IMR-90 (cell line): ENCODE measurements around the gene RAI1. TPM values are rescaled to one million over a fixed set of nuclear protein-coding genes. Genes with fewer than 3 reads are reported as not detected.

ENCODE experiments used
- ATAC-seq: fragments of 200-7000 bp; cut with Tn5 transposase; 2 replicates; pipeline ENCODE4 v1.9.1; 2020; ENCODE audit warnings: low read depth, mild to moderate bottlenecking, moderate library complexity
- BruUV-seq: library from RNA; stranded (reverse); fragments of 400-500 nt; replicated peaks from 2 replicates; lab custom pipeline; 2021; lab: Mats Ljungman, UMichigan
- CTCF ChIA-PET: fragments of 300-600 bp; formaldehyde crosslinking; extraction: SDS; loops from one replicate; lab custom pipeline; 2021; ENCODE audit warnings: antibody characterized with exemption; lab: Yijun Ruan, JAX
- POLR2A ChIA-PET: fragments of 300-600 bp; sonication (Branson Sonifier 250); formaldehyde crosslinking; loops from one replicate; lab custom pipeline; 2022; ENCODE audit warnings: antibody characterized with exemption; ENCODE audit not compliant: unreplicated experiment; lab: Charles Lee
- DNase-seq: peaks from one replicate; pipeline ENCODE4 v3.0.0; 2013
- H2AFZ ChIP-seq: replicated peaks from 2 replicates; pipeline ENCODE3; 2013; ENCODE audit warnings: low read length, mild to moderate bottlenecking; ENCODE audit not compliant: poor library complexity
- H2AK5ac ChIP-seq: 2 replicates; pipeline ENCODE4 v1.6.1; 2013; ENCODE audit warnings: low read depth, low read length, inconsistent platforms
- H2AK9ac ChIP-seq: replicated peaks from 2 replicates; pipeline ENCODE3; 2013; ENCODE audit warnings: mild to moderate bottlenecking, low read depth, low read length, moderate library complexity; ENCODE audit not compliant: poor library complexity
- H2BK120ac ChIP-seq: 2 replicates; pipeline ENCODE4 v1.6.1; 2013; ENCODE audit warnings: low read depth, low read length, inconsistent platforms
- H2BK15ac ChIP-seq: 3 replicates; pipeline ENCODE4 v1.6.1; 2013; ENCODE audit warnings: low read depth, low read length, inconsistent platforms
- H2BK20ac ChIP-seq: 2 replicates; pipeline ENCODE4 v1.6.1; 2013; ENCODE audit warnings: low read depth, mild to moderate bottlenecking, inconsistent platforms, low read length, moderate library complexity
- H2BK5ac ChIP-seq: 2 replicates; pipeline ENCODE4 v1.6.1; 2013; ENCODE audit warnings: mild to moderate bottlenecking, low read depth, low read length, inconsistent platforms; ENCODE audit not compliant: poor library complexity, severe bottlenecking
- H3K14ac ChIP-seq: replicated peaks from 2 replicates; pipeline ENCODE4 v1.6.1; 2013; ENCODE audit warnings: low read depth, low read length, inconsistent platforms
- H3K18ac ChIP-seq: 2 replicates; pipeline ENCODE4 v1.6.1; 2013; ENCODE audit warnings: low read depth, low read length, control low read depth
- H3K23ac ChIP-seq: 2 replicates; pipeline ENCODE4 v1.6.1; 2013; ENCODE audit warnings: low read depth, low read length, inconsistent platforms
- H3K27ac ChIP-seq: 2 replicates; pipeline ENCODE4 v1.5.1; 2013; ENCODE audit warnings: mild to moderate bottlenecking, control low read depth, low read length; ENCODE audit not compliant: insufficient read depth
- H3K27me3 ChIP-seq: 2 replicates; pipeline ENCODE4 v1.6.1; 2013; ENCODE audit warnings: low read length; ENCODE audit not compliant: control insufficient read depth, insufficient read depth
- H3K36me3 ChIP-seq: 2 replicates; pipeline ENCODE4 v1.6.1; 2013; ENCODE audit warnings: low read length, mixed read lengths; ENCODE audit not compliant: control insufficient read depth, insufficient read depth
- H3K4ac ChIP-seq: 2 replicates; pipeline ENCODE4 v1.6.1; 2013; ENCODE audit warnings: low read depth, low read length, inconsistent platforms
- H3K4me1 ChIP-seq: 2 replicates; pipeline ENCODE4 v1.6.1; 2013; ENCODE audit warnings: low read length, mixed read lengths; ENCODE audit not compliant: control insufficient read depth, insufficient read depth
- H3K4me2 ChIP-seq: 2 replicates; pipeline ENCODE4 v1.6.1; 2013; ENCODE audit warnings: low read depth, mild to moderate bottlenecking, control low read depth, low read length, moderate library complexity
- H3K4me3 ChIP-seq: 2 replicates; pipeline ENCODE4 v1.5.1; 2013; ENCODE audit warnings: low read depth, mild to moderate bottlenecking, control low read depth, low read length, moderate library complexity; ENCODE audit not compliant: insufficient read depth
- H3K56ac ChIP-seq: 2 replicates; pipeline ENCODE4 v1.6.1; 2013; ENCODE audit warnings: low read length, inconsistent platforms; ENCODE audit not compliant: insufficient read depth; ENCODE audit errors: extremely low read depth
- H3K79me1 ChIP-seq, 2 experiments: 2 replicates each; pipeline ENCODE4 v1.6.1; 2013; ENCODE audit warnings: low read length in 2 of 2, inconsistent platforms in 1 of 2, low read depth in 1 of 2
- H3K9ac ChIP-seq: 2 replicates; pipeline ENCODE4 v1.6.1; 2013; ENCODE audit warnings: low read depth, low read length, control low read depth
- H3K9me1 ChIP-seq: 2 replicates; pipeline ENCODE4 v1.6.1; 2013; ENCODE audit warnings: low read length, inconsistent platforms; ENCODE audit not compliant: insufficient read depth
- H3K9me3 ChIP-seq: 2 replicates; pipeline ENCODE4 v1.6.1; 2013; ENCODE audit warnings: low read length; ENCODE audit not compliant: control insufficient read depth, insufficient read depth
- H4K20me1 ChIP-seq: 2 replicates; pipeline ENCODE4 v1.6.1; 2013; ENCODE audit warnings: low read length, inconsistent platforms; ENCODE audit not compliant: insufficient read depth
- H4K5ac ChIP-seq: 2 replicates; pipeline ENCODE4 v1.6.1; 2013; ENCODE audit warnings: mild to moderate bottlenecking, low read depth, low read length, control low read depth
- H4K8ac ChIP-seq, 2 experiments: 2 replicates each; pipeline ENCODE4 v1.6.1; 2013; ENCODE audit warnings: low read depth in 2 of 2, low read length in 2 of 2, control low read depth in 1 of 2, inconsistent platforms in 1 of 2
- H4K91ac ChIP-seq: 2 replicates; pipeline ENCODE4 v1.6.1; 2013; ENCODE audit warnings: low read depth, low read length, inconsistent platforms; ENCODE audit not compliant: insufficient read depth
- NFE2L2 ChIP-seq: fragments of 150-350 bp; IDR thresholded peaks from 2 replicates; pipeline ENCODE4 v1.6.1; 2016; ENCODE audit warnings: low read depth, mild to moderate bottlenecking, low read length
- WGBS, 2 experiments: methylation state at CpG; one replicate each; pipeline versions ENCODE4 v1.1.5 to v1.1.7; 2013; ENCODE audit warnings: missing lambda C conversion rate in 2 of 2; ENCODE audit not compliant: insufficient read length in 1 of 2; ENCODE audit errors: extremely low coverage in 2 of 2; 5-methylcytosine and 5-hydroxymethylcytosine counted together
- dilution Hi-C: fragments of 300-500 bp; cut with HindIII; formaldehyde crosslinking; loops from one replicate; pipeline ENCODE4 v1.14.3; 2018; ENCODE audit warnings: low sequenced_read_pairs; ENCODE audit not compliant: unreplicated experiment
- in situ Hi-C: fragments of 300-500 bp; cut with MboI; formaldehyde crosslinking; loops from 3 replicates; pipeline ENCODE4 v1.14.3; 2019; ENCODE audit warnings: low sequenced_read_pairs, inconsistent platforms, mixed read lengths
- intact Hi-C: fragments of 100-400 bp; cut with micrococcal nuclease; formaldehyde crosslinking; loops from 2 replicates; pipeline ENCODE4 v1.10.0; 2022
- polyA plus RNA-seq, 3 experiments: library from polyadenylated mRNA; depleted of rRNA; stranded (reverse); fragments of >200 nt; gene quantifications; 2 replicates each; pipeline ENCODE4 v1.2.3, GENCODE V29; 2012; ENCODE audit warnings: low replicate concordance in 1 of 3
- total RNA-seq: library from RNA; depleted of rRNA; stranded (reverse); fragments of >200 nt; gene quantifications from 2 replicates; pipeline ENCODE4 v1.2.3, GENCODE V29; 2012

Gene RAI1
- total and polyA plus RNA-seq, 2 of the 4 experiments (the other 2 are of a cell fraction), result 1.8 to 10.5 TPM

DNA sequence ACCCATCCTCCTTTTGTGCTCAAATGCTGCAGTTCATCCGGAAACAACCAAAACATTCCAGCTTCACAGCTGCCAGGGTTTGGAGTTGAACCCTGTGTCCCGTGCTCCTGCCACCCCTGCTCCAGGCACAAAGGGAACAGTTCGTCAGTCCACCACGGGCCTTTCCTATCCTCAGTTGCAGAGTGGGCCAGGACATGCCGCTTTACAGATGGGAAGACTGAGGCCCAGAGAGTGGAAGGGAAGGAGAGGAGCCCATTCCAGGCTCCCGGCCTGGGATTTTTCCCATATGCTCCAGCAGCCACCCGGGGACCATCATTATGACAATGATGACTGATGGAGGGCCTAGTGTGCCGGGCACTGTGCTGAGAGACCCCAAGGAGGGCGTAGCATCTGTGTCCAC, 27.6 kb downstream of the RAI1 start:
- Histone ChIP-seq H2BK20ac (no peak overlapping the region), H4K20me1 (peaks cover 93% of the 10 kb centered on the region), H3K23ac (no peak overlapping the region; the same call in 1 of the 2 replicates), H3K4ac (0 out of 2 replicates have a peak overlapping the region, but pooled peaks have one; percentile 10), H3K27ac (no peak overlapping the region), H3K9me1 (peaks cover 52% of the 10 kb centered on the region), H4K91ac (peak overlapping the region; percentile 43), H3K36me3 (peaks cover 5% of the 10 kb centered on the region), H3K4me1 (peaks cover 53% of the 10 kb centered on the region), H2BK15ac (no peak overlapping the region), H3K4me3 (no peak overlapping the region), H2AK9ac (no peak overlapping the region), H3K9ac (no peak overlapping the region), H3K18ac (no peak overlapping the region), H3K14ac (no peak overlapping the region), H3K79me1 (peaks cover 46 to 96% of the 10 kb centered on the region in 2 experiments), H2BK120ac (no peak overlapping the region), H3K9me3 (no peaks in the 10 kb centered on the region), H3K27me3 (no peaks in the 10 kb centered on the region), H2AK5ac (peak overlapping the region; percentile 45; the same call in 1 of the 2 replicates), H3K56ac (no peak overlapping the region), H2BK5ac (no peak overlapping the region), H4K8ac (no peak overlapping the region), H3K4me2 (no peak overlapping the region), H4K5ac (no peak overlapping the region), H2AFZ (peak overlapping the region; percentile 8)
- no TSS peak for BruUV-seq
- WGBS, 2 experiments, result 94% methylated on average over 3 of the region's 9 CpGs; no CpG with 5 or more reads in 1 of the 2 experiments
- no peak for TF ChIP-seq NFE2L2
- no peak for ATAC-seq
- DNase-seq, result no peak
- in situ Hi-C loops (no loop called here), intact Hi-C loops (no loop called here), dilution Hi-C loops (no loop called here)
- CTCF ChIA-PET, result interaction anchor here (1.3 kb wide), 1 partner anchor 95 kb away, joined by 4 read pairs; no protein-coding TSS in a partner anchor
- POLR2A ChIA-PET, result no interaction called here
